Fibroblast of lung (primary cell): ENCODE results near the gene MAPKAPK3.

ENCODE experiments used
- EZH2 ChIP-seq: IDR thresholded peaks from 2 replicates; pipeline ENCODE4 v1.5.1; 2012; ENCODE audit warnings: low read length, control low read depth, mild to moderate bottlenecking; ENCODE audit errors: missing control alignments
- TF ChIP-seq, protein P1 (sequence below), 2 donors: IDR thresholded peaks in 1 of 2; conservative IDR thresholded peaks in 1 of 2; 1 replicate in 1 of 2; 2 replicates in 1 of 2; pipeline ENCODE4 v1.5.1; 2011 to 2012; ENCODE audit warnings: low read length in 2 of 2, control low read depth in 1 of 2, inconsistent platforms in 1 of 2, low read depth in 1 of 2, mild to moderate bottlenecking in 1 of 2

DNA sequence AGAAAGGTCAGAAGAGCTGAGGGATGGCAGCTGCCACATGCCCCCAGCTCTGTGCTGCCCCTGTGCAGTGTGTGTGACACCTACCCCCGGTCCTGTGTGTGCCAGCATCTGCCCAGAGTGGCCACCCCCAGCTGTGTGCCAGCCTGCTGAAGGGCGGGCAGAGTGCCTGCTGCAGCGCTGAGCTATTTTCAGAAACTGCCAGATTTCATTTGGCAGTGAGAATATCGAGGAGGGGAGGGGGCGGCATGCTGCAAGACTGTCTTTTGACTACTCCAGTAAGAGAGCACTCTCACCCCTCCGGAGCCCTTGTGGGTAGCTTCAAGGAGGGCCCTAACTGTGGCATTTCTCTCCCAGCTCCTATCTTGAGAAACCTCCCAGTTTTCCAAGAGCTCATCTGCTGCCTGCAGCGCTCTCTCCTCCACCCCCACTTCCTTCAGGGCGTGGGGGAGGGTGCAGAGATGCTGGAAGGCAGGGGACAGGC, 32.5 kb downstream of the MAPKAPK3 start:
- TF ChIP-seq, protein P1, sequence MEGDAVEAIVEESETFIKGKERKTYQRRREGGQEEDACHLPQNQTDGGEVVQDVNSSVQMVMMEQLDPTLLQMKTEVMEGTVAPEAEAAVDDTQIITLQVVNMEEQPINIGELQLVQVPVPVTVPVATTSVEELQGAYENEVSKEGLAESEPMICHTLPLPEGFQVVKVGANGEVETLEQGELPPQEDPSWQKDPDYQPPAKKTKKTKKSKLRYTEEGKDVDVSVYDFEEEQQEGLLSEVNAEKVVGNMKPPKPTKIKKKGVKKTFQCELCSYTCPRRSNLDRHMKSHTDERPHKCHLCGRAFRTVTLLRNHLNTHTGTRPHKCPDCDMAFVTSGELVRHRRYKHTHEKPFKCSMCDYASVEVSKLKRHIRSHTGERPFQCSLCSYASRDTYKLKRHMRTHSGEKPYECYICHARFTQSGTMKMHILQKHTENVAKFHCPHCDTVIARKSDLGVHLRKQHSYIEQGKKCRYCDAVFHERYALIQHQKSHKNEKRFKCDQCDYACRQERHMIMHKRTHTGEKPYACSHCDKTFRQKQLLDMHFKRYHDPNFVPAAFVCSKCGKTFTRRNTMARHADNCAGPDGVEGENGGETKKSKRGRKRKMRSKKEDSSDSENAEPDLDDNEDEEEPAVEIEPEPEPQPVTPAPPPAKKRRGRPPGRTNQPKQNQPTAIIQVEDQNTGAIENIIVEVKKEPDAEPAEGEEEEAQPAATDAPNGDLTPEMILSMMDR (conservative IDR thresholded peaks at IDR 0.05 in 1 of 2, IDR thresholded peaks at IDR 0.05 in 1 of 2; ENCODE audit: low read depth in 1 of 2, low read length in 2 of 2) = no peak
- TF ChIP-seq EZH2 = no peak
